ENCODE data around the gene FHL2.

FHL2 gene

GRCh38 chr2:105313877-105314276, 85.0 kb downstream of the FHL2 start:
- no peak for DNase-seq (ENCODE audit: low read depth)
